Fibroblast of lung (primary cell): ENCODE measurements around the gene SRCAP. TPM values are rescaled to one million over a fixed set of nuclear protein-coding genes. Genes with fewer than 3 reads are reported as not detected.
A peak's percentile ranks its signal among the peaks of the same experiment; 100 is the strongest.

Experiments used
- DNase-seq, 2 donors: peaks; one replicate each; pipeline versions ENCODE4 v3.0.0 to v3.0.0-alpha.2; 2010; ENCODE audit warnings: low read depth in 2 of 2
- H2AFZ ChIP-seq: 2 replicates; pipeline ENCODE4 v1.5.1; 2012; ENCODE audit warnings: low read length, control low read depth, inconsistent platforms
- H3K27ac ChIP-seq: 2 replicates; pipeline ENCODE4 v1.5.1; 2011; ENCODE audit warnings: low read length, control low read depth; ENCODE audit not compliant: insufficient read depth
- H3K27me3 ChIP-seq: 2 replicates; pipeline ENCODE4 v1.5.1; 2011; ENCODE audit warnings: mild to moderate bottlenecking, low read length; ENCODE audit not compliant: control insufficient read depth, insufficient read depth
- H3K36me3 ChIP-seq: 2 replicates; pipeline ENCODE4 v1.5.1; 2011; ENCODE audit warnings: low read length; ENCODE audit not compliant: control insufficient read depth, insufficient read depth
- H3K4me1 ChIP-seq: 2 replicates; pipeline ENCODE4 v1.5.1; 2011; ENCODE audit warnings: low read length; ENCODE audit not compliant: control insufficient read depth, insufficient read depth; ENCODE audit errors: extremely low read depth
- H3K4me2 ChIP-seq: 2 replicates; pipeline ENCODE4 v1.5.1; 2011; ENCODE audit warnings: low read length, control low read depth; ENCODE audit not compliant: insufficient read depth; ENCODE audit errors: extremely low read depth
- H3K4me3 ChIP-seq, 4 experiments: fragments of 200-600 bp in 1 of 4; sonication (generic) in 1 of 4; replicated peaks in 1 of 4; 2 replicates each; pipeline ENCODE4 v1.5.1; 2011 to 2016; ENCODE audit warnings: low read length in 4 of 4, low read depth in 3 of 4, mild to moderate bottlenecking in 3 of 4, control low read depth in 2 of 4, inconsistent platforms in 1 of 4, mixed read lengths in 1 of 4; ENCODE audit not compliant: insufficient read depth in 1 of 4; ENCODE audit errors: control extremely low read depth in 1 of 4
- H3K79me2 ChIP-seq: 2 replicates; pipeline ENCODE4 v1.5.1; 2012; ENCODE audit warnings: mild to moderate bottlenecking, low read length, inconsistent platforms; ENCODE audit not compliant: control insufficient read depth, insufficient read depth
- H3K9ac ChIP-seq: 2 replicates; pipeline ENCODE4 v1.5.1; 2011; ENCODE audit warnings: mild to moderate bottlenecking, low read length, control low read depth; ENCODE audit not compliant: insufficient read depth
- H3K9me3 ChIP-seq: 2 replicates; pipeline ENCODE4 v1.5.1; 2012; ENCODE audit warnings: low read depth, low read length; ENCODE audit not compliant: control insufficient read depth, insufficient read depth
- H4K20me1 ChIP-seq: 2 replicates; pipeline ENCODE4 v1.5.1; 2011; ENCODE audit warnings: low read length; ENCODE audit not compliant: control insufficient read depth, insufficient read depth; ENCODE audit errors: extremely low read depth
- CTCF ChIP-seq, 2 donors: IDR thresholded peaks in 1 of 2; conservative IDR thresholded peaks in 1 of 2; 1 replicate in 1 of 2; 2 replicates in 1 of 2; pipeline ENCODE4 v1.5.1; 2011 to 2012; ENCODE audit warnings: low read length in 2 of 2, control low read depth in 1 of 2, inconsistent platforms in 1 of 2, low read depth in 1 of 2, mild to moderate bottlenecking in 1 of 2
- EZH2 ChIP-seq: IDR thresholded peaks from 2 replicates; pipeline ENCODE4 v1.5.1; 2012; ENCODE audit warnings: low read length, control low read depth, mild to moderate bottlenecking; ENCODE audit errors: missing control alignments
- polyA plus RNA-seq, 2 donors: library from polyadenylated mRNA; depleted of rRNA in 1 of 2; stranded (reverse) in 1 of 2; unstranded in 1 of 2; fragments of >200 nt; gene quantifications; 2 replicates each; pipeline ENCODE4 v1.2.1, GENCODE V29; 2011 to 2012; ENCODE audit warnings: missing spikeins in 1 of 2
- total RNA-seq: library from RNA; depleted of rRNA; stranded (reverse); fragments of >200 nt; gene quantifications from 2 replicates; pipeline ENCODE4 v1.2.1, GENCODE V29; 2014

The SRCAP gene
- total and polyA plus RNA-seq, 2 donors (not counting 1 experiment from before 2014, with no cell fraction given): 3.5 to 14.2 TPM

DNA sequence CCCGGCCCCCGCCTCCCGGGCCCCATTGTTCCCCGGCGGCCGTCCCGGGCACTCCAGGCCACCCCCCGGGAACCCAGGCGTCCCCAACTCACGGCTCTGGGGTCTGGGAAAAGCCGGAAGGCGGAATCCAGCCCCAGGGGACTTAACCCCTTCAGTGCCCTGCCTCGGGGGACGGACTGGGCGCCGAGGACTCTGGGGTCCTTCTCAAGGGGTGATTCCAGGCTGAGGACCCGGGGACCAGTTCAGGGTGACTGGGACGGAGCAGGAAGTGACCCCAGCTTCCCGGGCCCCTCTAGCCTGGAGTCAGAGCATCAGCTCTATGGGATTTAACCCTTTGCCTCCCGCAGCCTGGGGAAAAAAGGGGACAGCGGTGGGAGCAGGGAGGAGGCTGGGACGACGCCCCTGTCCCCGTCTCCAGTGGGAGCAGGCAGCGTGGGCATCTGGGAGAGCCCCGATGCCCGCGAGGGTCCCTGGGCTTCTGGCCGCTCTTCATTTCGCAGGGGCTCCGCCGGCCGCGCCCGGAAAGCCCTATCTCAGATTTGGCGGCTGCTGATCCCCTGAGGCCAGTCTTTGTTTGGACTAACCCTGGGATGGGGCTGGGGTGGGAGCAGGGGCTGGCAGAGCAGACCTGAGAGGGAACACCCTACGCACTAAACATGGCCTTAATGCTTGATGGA is 88.1 kb downstream of the SRCAP start, which contains the start of gene ZNF629:
ZNF629 (minus strand) TSS at position 270 of the 677 bp plus-strand sequence. CDS start 2,723 bp downstream, outside the sequence.
- Histone ChIP-seq H3K79me2 (peaks cover 20% of the 10 kb centered on the region), H3K9ac (peak within 1 kb of the TSS; percentile 94), H3K4me2 (peak within 1 kb of the TSS; percentile 93), H3K4me1 (peaks cover 6% of the 10 kb centered on the region), H4K20me1 (no peaks in the 10 kb centered on the region), H3K27me3 (no peaks in the 10 kb centered on the region), H3K4me3 (peak within 1 kb of the TSS; percentile 78 to 95 (median 86)), H2AFZ (peak within 1 kb of the TSS; percentile 89), H3K36me3 (peaks cover 12% of the 10 kb centered on the region), H3K27ac (peak within 1 kb of the TSS; percentile 87), H3K9me3 (no peaks in the 10 kb centered on the region)
- TF ChIP-seq EZH2: no peak
- no peak for TF ChIP-seq CTCF (conservative IDR thresholded peaks at IDR 0.05 in 1 of 2, IDR thresholded peaks at IDR 0.05 in 1 of 2; ENCODE audit: low read depth in 1 of 2, low read length in 2 of 2)
- peak; percentile 67 to 77 for DNase-seq

- peak overlapping the region; percentile 89 for H2AFZ ChIP-seq
- DNase-seq: no peak
- H3K36me3 ChIP-seq: peaks cover 8% of the 10 kb centered on the region
- no peaks in the 10 kb centered on the region for H4K20me1 ChIP-seq
- peaks cover 6% of the 10 kb centered on the region for H3K4me1 ChIP-seq
- peak overlapping the region; percentile 90 for H3K4me2 ChIP-seq
- TF ChIP-seq EZH2: no peak
- no peak for TF ChIP-seq CTCF (conservative IDR thresholded peaks at IDR 0.05 in 1 of 2, IDR thresholded peaks at IDR 0.05 in 1 of 2; ENCODE audit: low read depth in 1 of 2, low read length in 2 of 2)
- peak overlapping the region; percentile 94 for H3K9ac ChIP-seq
- no peaks in the 10 kb centered on the region for H3K9me3 ChIP-seq
- peaks cover 20% of the 10 kb centered on the region for H3K79me2 ChIP-seq
- no peaks in the 10 kb centered on the region for H3K27me3 ChIP-seq
- peak overlapping the region; percentile 87 for H3K27ac ChIP-seq
- peak overlapping the region; percentile 65 to 95 (median 86) for H3K4me3 ChIP-seq
Measured at GRCh38 chr16:30787613-30788378, 88.8 kb downstream of the SRCAP start.

Other genes starting within 250 kb of the SRCAP start
- gene ITGAL, start 226.4 kb upstream of the SRCAP start, total RNA-seq: not detected in 2 replicates
- not detected in 2 replicates for gene ITGAL, start 226.4 kb upstream of the SRCAP start, polyA plus RNA-seq
- 21.8 and 23.9 TPM in 2 replicates for gene ZNF768, start 172.6 kb upstream of the SRCAP start, total RNA-seq
- 8.2 and 9.5 TPM in 2 replicates for gene ZNF768, start 172.6 kb upstream of the SRCAP start, polyA plus RNA-seq
- gene ZNF747, start 164.3 kb upstream of the SRCAP start, total RNA-seq: 7.4 and 10.6 TPM in 2 replicates
- 3.9 and 4.4 TPM in 2 replicates for gene ZNF747, start 164.3 kb upstream of the SRCAP start, polyA plus RNA-seq
- 3.1 TPM in 2 replicates for gene ZNF764, start 140.8 kb upstream of the SRCAP start, total RNA-seq
- 2.4 and 2.6 TPM in 2 replicates for gene ZNF764, start 140.8 kb upstream of the SRCAP start, polyA plus RNA-seq
- gene ZNF688, start 127.5 kb upstream of the SRCAP start, total RNA-seq: 10.3 and 12.9 TPM in 2 replicates
- 3.0 and 3.1 TPM in 2 replicates for gene ZNF688, start 127.5 kb upstream of the SRCAP start, polyA plus RNA-seq
- gene ZNF785, start 113.5 kb upstream of the SRCAP start, total RNA-seq: 6.6 and 8.7 TPM in 2 replicates
- gene ZNF785, start 113.5 kb upstream of the SRCAP start, polyA plus RNA-seq: 4.7 and 7.1 TPM in 2 replicates
- gene ZNF689, start 88.8 kb upstream of the SRCAP start, total RNA-seq: 4.6 and 6.1 TPM in 2 replicates
- gene ZNF689, start 88.8 kb upstream of the SRCAP start, polyA plus RNA-seq: 3.5 and 4.2 TPM in 2 replicates
- gene PRR14, start 48.2 kb upstream of the SRCAP start, total RNA-seq: 5.9 and 6.6 TPM in 2 replicates
- gene PRR14, start 48.2 kb upstream of the SRCAP start, polyA plus RNA-seq: 2.5 and 4.7 TPM in 2 replicates
- 16.7 and 20.8 TPM in 2 replicates for gene FBRS, start 40.7 kb upstream of the SRCAP start, total RNA-seq
- 5.5 and 8.2 TPM in 2 replicates for gene FBRS, start 40.7 kb upstream of the SRCAP start, polyA plus RNA-seq
- 11.8 and 15.4 TPM in 2 replicates for gene PHKG2, start 49.3 kb downstream of the SRCAP start, total RNA-seq
- gene PHKG2, start 49.3 kb downstream of the SRCAP start, polyA plus RNA-seq: 19.4 and 23.8 TPM in 2 replicates
- gene CFAP119, start 62.9 kb downstream of the SRCAP start, total RNA-seq: 0.77 and 1.3 TPM in 2 replicates
- 1.5 and 2.0 TPM in 2 replicates for gene CFAP119, start 62.9 kb downstream of the SRCAP start, polyA plus RNA-seq
- 56.8 TPM in 2 replicates for gene RNF40, start 63.2 kb downstream of the SRCAP start, total RNA-seq
- gene RNF40, start 63.2 kb downstream of the SRCAP start, polyA plus RNA-seq: 42.0 and 68.2 TPM in 2 replicates
- 6.4 and 7.3 TPM in 2 replicates for gene ZNF629, start 88.0 kb downstream of the SRCAP start, total RNA-seq
- gene ZNF629, start 88.0 kb downstream of the SRCAP start, polyA plus RNA-seq: 5.8 and 6.2 TPM in 2 replicates
- 28.2 and 31.3 TPM in 2 replicates for gene BCL7C, start 194.9 kb downstream of the SRCAP start, total RNA-seq
- gene BCL7C, start 194.9 kb downstream of the SRCAP start, polyA plus RNA-seq: 24.8 and 25.6 TPM in 2 replicates
- gene CTF1, start 197.4 kb downstream of the SRCAP start, total RNA-seq: 1.8 and 5.3 TPM in 2 replicates
- 8.8 and 9.8 TPM in 2 replicates for gene CTF1, start 197.4 kb downstream of the SRCAP start, polyA plus RNA-seq
- 13.1 and 14.5 TPM in 2 replicates for gene FBXL19, start 224.4 kb downstream of the SRCAP start, total RNA-seq
- 3.1 and 3.9 TPM in 2 replicates for gene FBXL19, start 224.4 kb downstream of the SRCAP start, polyA plus RNA-seq
- 44.2 and 74.1 TPM in 2 replicates for gene ORAI3, start 249.9 kb downstream of the SRCAP start, total RNA-seq
- gene ORAI3, start 249.9 kb downstream of the SRCAP start, polyA plus RNA-seq: 24.6 and 41.1 TPM in 2 replicates